ENCODE measurements around the gene CDK8. TPM values are rescaled to one million over a fixed set of nuclear protein-coding genes. Genes with fewer than 3 reads are reported as not detected.

CDK8 gene
- total RNA-seq, 2 experiments from 2014 or later = 16.8 to 22.3 TPM

- intact Hi-C loops (cut with micrococcal nuclease; ENCODE audit: unreplicated experiment) = no loop called here
- H2AFZ ChIP-seq (ENCODE audit: low read length) = no peak overlapping the region
- H3K9me2 ChIP-seq (ENCODE audit: insufficient read depth, low read length) = no peaks in the 10 kb centered on the region
- no peaks in the 10 kb centered on the region for H3K79me2 ChIP-seq (ENCODE audit: insufficient read depth, low read depth, low read length)
- H3K9me3 ChIP-seq (ENCODE audit: low read length) = no peaks in the 10 kb centered on the region
- no peak overlapping the region for H3K4me2 ChIP-seq (ENCODE audit: low read length)
- DNase-seq (ENCODE audit: low spot score) = no peak
- no peak overlapping the region for H3K4me3 ChIP-seq (ENCODE audit: low read depth, low read length, poor library complexity, severe bottlenecking)
- BruUV-seq (replicated peaks) = no TSS peak
- ChIA-PET CTCF (ENCODE audit: unreplicated experiment) (no interaction called here), POLR2A (interaction anchor here (0.6 kb wide), 1 partner anchor 20 kb away, joined by 3 read pairs; no protein-coding TSS in a partner anchor)
- H4K20me1 ChIP-seq (ENCODE audit: insufficient read depth, low read length) = peaks cover 17% of the 10 kb centered on the region; the same call in 1 of the 2 replicates
- TF ChIP-seq EZH2phosphoT487 (IDR thresholded peaks at IDR 0.05; ENCODE audit: borderline replicate concordance, low read depth, low read length) = no peak
- TF ChIP-seq, protein P1, sequence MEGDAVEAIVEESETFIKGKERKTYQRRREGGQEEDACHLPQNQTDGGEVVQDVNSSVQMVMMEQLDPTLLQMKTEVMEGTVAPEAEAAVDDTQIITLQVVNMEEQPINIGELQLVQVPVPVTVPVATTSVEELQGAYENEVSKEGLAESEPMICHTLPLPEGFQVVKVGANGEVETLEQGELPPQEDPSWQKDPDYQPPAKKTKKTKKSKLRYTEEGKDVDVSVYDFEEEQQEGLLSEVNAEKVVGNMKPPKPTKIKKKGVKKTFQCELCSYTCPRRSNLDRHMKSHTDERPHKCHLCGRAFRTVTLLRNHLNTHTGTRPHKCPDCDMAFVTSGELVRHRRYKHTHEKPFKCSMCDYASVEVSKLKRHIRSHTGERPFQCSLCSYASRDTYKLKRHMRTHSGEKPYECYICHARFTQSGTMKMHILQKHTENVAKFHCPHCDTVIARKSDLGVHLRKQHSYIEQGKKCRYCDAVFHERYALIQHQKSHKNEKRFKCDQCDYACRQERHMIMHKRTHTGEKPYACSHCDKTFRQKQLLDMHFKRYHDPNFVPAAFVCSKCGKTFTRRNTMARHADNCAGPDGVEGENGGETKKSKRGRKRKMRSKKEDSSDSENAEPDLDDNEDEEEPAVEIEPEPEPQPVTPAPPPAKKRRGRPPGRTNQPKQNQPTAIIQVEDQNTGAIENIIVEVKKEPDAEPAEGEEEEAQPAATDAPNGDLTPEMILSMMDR (conservative IDR thresholded peaks at IDR 0.05; ENCODE audit: low read length) = no peak
- H3K27ac ChIP-seq (ENCODE audit: low read depth, low read length, poor library complexity, severe bottlenecking) = no peak overlapping the region
- H3K4me1 ChIP-seq (ENCODE audit: insufficient read depth, low read length, poor library complexity, severe bottlenecking) = no peaks in the 10 kb centered on the region
- H3K36me3 ChIP-seq (ENCODE audit: insufficient read depth, low read length) = no peaks in the 10 kb centered on the region
These were observed 72.6 kb downstream of the CDK8 start for GRCh38 chr13:26326562-26326961.

GRCh38 chr13:26327940-26328725 lies 74.2 kb downstream of the CDK8 start:
- ChIA-PET POLR2A (interaction anchor here (0.6 to 0.7 kb wide), 4 partner anchors 8 to 887 kb away, joined by 3 to 4 read pairs (median 3); no protein-coding TSS in a partner anchor), CTCF (ENCODE audit: unreplicated experiment) (no interaction called here)
- Histone ChIP-seq H3K36me3 (ENCODE audit: insufficient read depth, low read length) (no peaks in the 10 kb centered on the region), H3K9me2 (ENCODE audit: insufficient read depth, low read length) (no peaks in the 10 kb centered on the region), H3K9me3 (ENCODE audit: low read length) (no peaks in the 10 kb centered on the region), H2AFZ (ENCODE audit: low read length) (no peak overlapping the region), H3K79me2 (ENCODE audit: insufficient read depth, low read depth, low read length) (no peaks in the 10 kb centered on the region), H4K20me1 (ENCODE audit: insufficient read depth, low read length) (peaks cover 17% of the 10 kb centered on the region; the same call in 1 of the 2 replicates), H3K4me3 (ENCODE audit: low read depth, low read length, poor library complexity, severe bottlenecking) (no peak overlapping the region), H3K4me2 (ENCODE audit: low read length) (no peak overlapping the region), H3K4me1 (ENCODE audit: insufficient read depth, low read length, poor library complexity, severe bottlenecking) (no peaks in the 10 kb centered on the region), H3K27ac (ENCODE audit: low read depth, low read length, poor library complexity, severe bottlenecking) (no peak overlapping the region)
- no peak for TF ChIP-seq EZH2phosphoT487 (IDR thresholded peaks at IDR 0.05; ENCODE audit: borderline replicate concordance, low read depth, low read length)
- TF ChIP-seq, protein P1 (conservative IDR thresholded peaks at IDR 0.05; ENCODE audit: low read length) = no peak
- DNase-seq (ENCODE audit: low spot score) = no peak
- intact Hi-C loops (cut with micrococcal nuclease; ENCODE audit: unreplicated experiment) = no loop called here
- no TSS peak for BruUV-seq (replicated peaks)

- no peaks in the 10 kb centered on the region for H3K4me1 ChIP-seq (ENCODE audit: insufficient read depth, low read length, poor library complexity, severe bottlenecking)
- H3K4me2 ChIP-seq (ENCODE audit: low read length) = no peak overlapping the region
- CTCF ChIA-PET (ENCODE audit: unreplicated experiment) = no interaction called here
- BruUV-seq (replicated peaks) = no TSS peak
- no peak overlapping the region for H3K27ac ChIP-seq (ENCODE audit: low read depth, low read length, poor library complexity, severe bottlenecking)
- no peak for DNase-seq (ENCODE audit: low spot score)
- H2AFZ ChIP-seq (ENCODE audit: low read length) = no peak overlapping the region
- intact Hi-C loops (cut with micrococcal nuclease; ENCODE audit: unreplicated experiment) = no loop called here
- POLR2A ChIA-PET = no interaction called here
- H3K79me2 ChIP-seq (ENCODE audit: insufficient read depth, low read depth, low read length) = no peaks in the 10 kb centered on the region
- no peaks in the 10 kb centered on the region for H3K9me3 ChIP-seq (ENCODE audit: low read length)
- H3K9me2 ChIP-seq (ENCODE audit: insufficient read depth, low read length) = no peaks in the 10 kb centered on the region
- no peaks in the 10 kb centered on the region for H3K36me3 ChIP-seq (ENCODE audit: insufficient read depth, low read length)
- H4K20me1 ChIP-seq (ENCODE audit: insufficient read depth, low read length) = no peaks in the 10 kb centered on the region
- no peak overlapping the region for H3K4me3 ChIP-seq (ENCODE audit: low read depth, low read length, poor library complexity, severe bottlenecking)
- no peak for TF ChIP-seq EZH2phosphoT487 (IDR thresholded peaks at IDR 0.05; ENCODE audit: borderline replicate concordance, low read depth, low read length)
- TF ChIP-seq, protein P1 (conservative IDR thresholded peaks at IDR 0.05; ENCODE audit: low read length) = no peak
These were observed 81.2 kb downstream of the CDK8 start for GRCh38 chr13:26335158-26335557.
